Mucosa of rectum (tissue), 2 donors: ENCODE data around the gene RAD51B.

Experiments used
- H3K27ac ChIP-seq, 2 donors: one replicate each; pipeline ENCODE4 v1.7.0; 2013; ENCODE audit warnings: inconsistent platforms in 2 of 2, low read depth in 2 of 2, low read length in 2 of 2
- H3K27me3 ChIP-seq, 2 donors: one replicate each; pipeline ENCODE4 v1.7.0; 2013; ENCODE audit warnings: low read length in 2 of 2; ENCODE audit not compliant: control insufficient read depth in 2 of 2, insufficient read depth in 2 of 2
- H3K36me3 ChIP-seq, 2 donors: one replicate each; pipeline ENCODE4 v1.7.0; 2013; ENCODE audit warnings: low read length in 2 of 2; ENCODE audit not compliant: control insufficient read depth in 2 of 2, insufficient read depth in 2 of 2
- H3K4me1 ChIP-seq, 2 donors: one replicate each; pipeline ENCODE4 v1.7.0; 2013; ENCODE audit warnings: low read length in 2 of 2, mild to moderate bottlenecking in 1 of 2; ENCODE audit not compliant: control insufficient read depth in 2 of 2, insufficient read depth in 2 of 2
- H3K4me3 ChIP-seq, 2 donors: one replicate each; pipeline ENCODE4 v1.7.0; 2013; ENCODE audit warnings: low read length in 2 of 2
- H3K9ac ChIP-seq, 2 donors: one replicate each; pipeline ENCODE4 v1.7.0; 2013; ENCODE audit warnings: low read length in 2 of 2, low read depth in 1 of 2, mild to moderate bottlenecking in 1 of 2
- H3K9me3 ChIP-seq, 2 donors: one replicate each; pipeline ENCODE4 v1.7.0; 2013; ENCODE audit warnings: low read length in 2 of 2; ENCODE audit not compliant: control insufficient read depth in 2 of 2
- donor health status: healthy.
- donor health status: Normal muscosa, but diverticular disease.

RAD51B gene

DNA sequence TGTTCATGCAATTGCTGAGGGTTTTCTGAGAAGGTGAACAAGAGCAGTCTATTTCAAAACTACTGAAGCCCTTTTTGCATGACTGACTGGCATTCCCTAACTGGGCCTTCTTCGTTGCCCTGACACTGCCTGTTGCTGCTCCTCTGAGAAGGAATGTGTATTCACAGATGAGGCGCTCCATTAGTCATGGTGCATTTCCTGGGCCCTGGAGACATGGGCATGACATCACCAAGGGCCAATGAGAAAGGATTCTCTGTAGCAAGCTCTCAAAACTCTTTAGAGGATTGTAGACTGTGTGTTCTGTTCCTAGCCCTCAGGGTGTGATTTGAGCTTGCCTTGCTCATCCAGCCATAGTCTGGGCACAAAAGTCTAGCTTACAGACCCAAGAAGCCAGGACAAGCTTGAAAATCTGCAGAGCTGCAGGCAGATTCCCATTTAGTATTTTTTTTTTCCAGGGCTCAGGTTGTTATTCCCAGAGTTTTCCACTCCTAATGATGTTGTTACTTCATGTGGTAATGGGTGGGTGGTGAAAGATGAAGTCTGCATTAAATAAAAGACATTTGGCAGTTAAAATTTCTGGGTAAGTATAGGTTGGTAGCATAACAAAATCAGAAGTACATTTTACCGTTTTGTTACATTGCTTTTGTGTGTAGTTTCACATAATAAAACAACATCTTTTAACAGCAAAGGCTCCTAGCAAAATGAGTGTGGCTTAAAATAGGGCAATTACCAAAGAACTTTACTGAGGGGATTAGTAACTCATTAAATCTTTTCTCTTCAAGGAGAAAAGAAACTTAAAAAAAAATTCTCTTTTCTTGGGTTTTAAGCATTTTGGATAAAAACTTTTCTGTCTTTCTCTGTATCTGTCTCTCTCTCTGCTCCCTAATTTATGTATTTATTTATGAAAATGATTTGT lies 318.4 kb downstream of the RAD51B start:
- Histone ChIP-seq H3K36me3 (no peaks in the 10 kb centered on the region), H3K4me1 (peaks cover 13 to 30% of the 10 kb centered on the region in 2 donors), H3K9ac (no peak overlapping the region), H3K4me3 (no peak overlapping the region), H3K9me3 (no peaks in the 10 kb centered on the region), H3K27me3 (no peaks in the 10 kb centered on the region), H3K27ac (no peak overlapping the region)

DNA sequence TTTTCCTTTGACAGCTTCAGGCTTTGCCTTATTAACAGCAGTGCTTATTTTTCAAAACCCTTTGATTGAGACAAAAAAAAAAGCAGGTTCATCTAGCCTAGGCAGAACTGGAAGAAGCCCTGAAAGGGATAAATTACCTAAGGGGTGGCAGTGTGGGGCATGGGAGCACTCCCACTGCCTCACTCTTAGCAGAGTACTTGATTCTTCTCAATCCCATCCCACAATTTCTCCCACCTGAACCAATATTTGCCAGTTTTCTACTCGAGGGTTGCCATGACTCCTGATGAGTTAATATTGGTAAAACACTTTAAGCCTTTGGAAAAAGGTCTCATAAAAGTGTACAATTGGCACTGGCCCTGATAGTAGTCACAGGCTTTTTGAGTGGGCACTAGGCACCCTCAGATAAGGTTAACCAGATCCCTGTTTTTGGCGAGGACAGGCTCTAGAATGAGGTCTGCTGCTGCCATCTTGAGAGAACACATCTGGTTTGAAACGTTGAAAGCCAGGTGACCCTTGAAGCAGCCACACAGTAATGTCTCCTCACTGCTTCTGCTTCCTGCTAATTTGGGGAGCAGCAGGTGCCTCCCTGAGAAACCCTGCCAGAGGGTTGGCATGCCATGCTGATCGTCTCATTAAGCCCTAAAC lies 320.0 kb downstream of the RAD51B start:
- Histone ChIP-seq H3K27ac (peak overlapping the region; percentile 67 to 82), H3K36me3 (no peaks in the 10 kb centered on the region)

DNA sequence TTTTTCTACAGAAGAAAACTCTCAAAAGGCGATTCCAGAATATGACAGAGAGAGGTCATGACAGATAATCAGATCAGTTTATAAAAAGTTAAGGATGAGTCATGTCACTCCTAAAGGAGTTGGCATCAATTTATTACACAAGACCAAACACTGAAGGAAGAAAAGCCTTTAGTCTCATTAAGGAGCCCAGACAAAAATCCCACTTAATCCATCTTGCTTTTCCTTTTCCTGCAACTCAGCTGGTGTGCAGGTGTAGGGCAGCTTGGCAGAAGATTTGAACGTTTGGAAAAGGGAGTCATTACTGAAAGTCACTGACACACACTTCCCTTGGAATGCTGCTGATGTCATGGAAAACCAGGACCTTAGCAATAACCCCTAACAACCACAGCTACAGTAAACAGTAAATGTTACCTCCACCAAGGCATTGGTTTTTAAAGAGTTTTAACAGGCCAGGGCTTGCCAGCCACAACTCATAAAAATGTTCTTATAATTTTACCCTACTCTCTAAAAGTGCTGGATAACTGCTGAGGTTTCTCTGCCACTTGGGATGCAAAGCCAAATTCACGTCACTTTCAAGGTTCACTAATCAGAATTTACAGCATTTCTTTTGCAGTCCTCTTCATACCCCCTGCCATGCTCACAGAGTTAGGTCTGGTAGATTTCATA lies 320.6 kb downstream of the RAD51B start:
- Histone ChIP-seq H3K4me3 (no peak overlapping the region), H3K36me3 (no peaks in the 10 kb centered on the region), H3K27ac (peak overlapping the region; percentile 67 to 82), H3K27me3 (no peaks in the 10 kb centered on the region), H3K4me1 (peaks cover 25 to 49% of the 10 kb centered on the region in 2 donors), H3K9me3 (no peaks in the 10 kb centered on the region), H3K9ac (peak overlapping the region in 1 of 2 donors; percentile 23)

More for the DNA sequence above, 320.0 kb downstream of the RAD51B start:
- Histone ChIP-seq H3K4me3 (no peak overlapping the region), H3K4me1 (peaks cover 22 to 44% of the 10 kb centered on the region in 2 donors), H3K27me3 (no peaks in the 10 kb centered on the region), H3K9ac (peak overlapping the region in 1 of 2 donors; percentile 23), H3K9me3 (no peaks in the 10 kb centered on the region)

- Histone ChIP-seq H3K9me3 (no peaks in the 10 kb centered on the region), H3K27me3 (no peaks in the 10 kb centered on the region), H3K36me3 (no peaks in the 10 kb centered on the region), H3K4me3 (no peak overlapping the region), H3K27ac (peak overlapping the region; percentile 67 to 82), H3K9ac (no peak overlapping the region), H3K4me1 (peaks cover 26 to 50% of the 10 kb centered on the region in 2 donors)
These were observed 321.2 kb downstream of the RAD51B start for GRCh38 chr14:68140806-68141205.

- Histone ChIP-seq H3K36me3 (no peaks in the 10 kb centered on the region), H3K9ac (no peak overlapping the region), H3K27me3 (no peaks in the 10 kb centered on the region), H3K9me3 (no peaks in the 10 kb centered on the region), H3K27ac (peak overlapping the region in 1 of 2 donors; percentile 20), H3K4me1 (peaks cover 28 to 50% of the 10 kb centered on the region in 2 donors), H3K4me3 (no peak overlapping the region)
These were observed 321.9 kb downstream of the RAD51B start for GRCh38 chr14:68141281-68142088.

- peaks cover 28 to 48% of the 10 kb centered on the region in 2 donors for H3K4me1 ChIP-seq
- H3K27ac ChIP-seq: peak overlapping the region; percentile 46 to 70
- H3K36me3 ChIP-seq: no peaks in the 10 kb centered on the region
- no peaks in the 10 kb centered on the region for H3K9me3 ChIP-seq
- no peak overlapping the region for H3K9ac ChIP-seq
- H3K4me3 ChIP-seq: no peak overlapping the region
- H3K27me3 ChIP-seq: no peaks in the 10 kb centered on the region
These were observed 323.8 kb downstream of the RAD51B start for GRCh38 chr14:68143341-68143841.

GRCh38 chr14:68144051-68144681 lies 324.6 kb downstream of the RAD51B start:
- Histone ChIP-seq H3K27ac (peak overlapping the region; percentile 46 to 70), H3K36me3 (no peaks in the 10 kb centered on the region), H3K27me3 (no peaks in the 10 kb centered on the region), H3K9me3 (no peaks in the 10 kb centered on the region), H3K9ac (no peak overlapping the region), H3K4me1 (peaks cover 28 to 43% of the 10 kb centered on the region in 2 donors), H3K4me3 (no peak overlapping the region)

- H3K27ac ChIP-seq: peak overlapping the region; percentile 29 to 56
- H3K9ac ChIP-seq: no peak overlapping the region
- H3K4me3 ChIP-seq: peak overlapping the region in 1 of 2 donors; percentile 6
- no peaks in the 10 kb centered on the region for H3K9me3 ChIP-seq
- H3K4me1 ChIP-seq: peaks cover 23 to 35% of the 10 kb centered on the region in 2 donors
- H3K36me3 ChIP-seq: no peaks in the 10 kb centered on the region
- no peaks in the 10 kb centered on the region for H3K27me3 ChIP-seq
These were observed 325.5 kb downstream of the RAD51B start for GRCh38 chr14:68145036-68145435.

DNA sequence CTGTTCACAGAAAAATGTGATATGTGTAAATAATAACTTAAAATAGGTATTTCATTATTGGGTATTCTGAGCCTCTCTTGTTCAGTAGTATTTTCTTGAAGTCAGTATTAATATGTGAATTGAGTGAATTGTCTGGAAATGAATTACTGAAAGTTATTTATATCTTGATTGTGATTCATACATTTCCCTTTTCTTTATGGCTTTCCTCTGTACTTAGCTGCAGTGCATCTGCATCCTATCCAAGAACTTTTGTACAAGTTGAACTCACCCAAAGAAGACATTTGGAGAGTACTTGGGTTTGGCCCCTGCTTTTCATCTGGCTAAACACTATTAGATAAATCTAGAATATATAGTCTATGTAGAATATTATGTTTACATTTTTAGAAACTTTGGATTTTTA lies 326.0 kb downstream of the RAD51B start:
- no peaks in the 10 kb centered on the region for H3K9me3 ChIP-seq
- no peak overlapping the region for H3K4me3 ChIP-seq
- peaks cover 22 to 30% of the 10 kb centered on the region in 2 donors for H3K4me1 ChIP-seq
- no peaks in the 10 kb centered on the region for H3K27me3 ChIP-seq
- no peak overlapping the region for H3K9ac ChIP-seq
- peak overlapping the region in 1 of 2 donors; percentile 9 for H3K27ac ChIP-seq
- H3K36me3 ChIP-seq: no peaks in the 10 kb centered on the region
